HPDE6-E6E7 (cell line): Measurements from ENCODE around the gene LRCH4.
"Not testable (repeated sequence)": the region's sequence is repeated elsewhere in the genome, so short reads cannot be mapped to it uniquely, and the experiment has no call there.

Experiments
- DNase-seq: peaks from one replicate; pipeline ENCODE4 v3.0.0; 2011; ENCODE audit warnings: missing footprints; ENCODE audit errors: extremely low spot score

LRCH4 gene

DNA sequence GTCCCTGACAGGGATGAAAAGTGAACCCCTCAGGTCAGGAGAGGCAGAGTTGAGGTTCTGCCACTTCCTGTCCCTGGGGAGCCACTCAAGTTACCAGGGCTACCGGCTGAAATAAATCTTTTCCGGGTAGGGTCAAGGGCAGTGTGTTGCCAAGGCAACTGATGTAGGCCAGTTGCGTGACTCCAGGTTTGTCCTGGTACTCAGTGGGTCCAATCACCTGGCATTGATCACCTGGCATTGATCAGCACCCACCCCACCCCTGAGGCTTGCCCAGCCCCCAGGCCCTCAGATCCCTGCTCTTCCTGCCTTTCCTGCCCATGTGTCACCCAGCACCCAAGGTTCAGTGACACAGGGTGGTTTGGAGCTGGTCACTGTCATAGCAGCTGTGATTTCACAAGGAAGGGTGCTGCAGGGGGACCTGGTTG, 18.2 kb downstream of the LRCH4 start:
- DNase-seq, result no peak

GRCh38 chr7:100567031-100567730, 18.7 kb downstream of the LRCH4 start:
- no peak for DNase-seq

- no peak for DNase-seq
Observed at GRCh38 chr7:100566018-100566531, 19.9 kb downstream of the LRCH4 start.

- no peak for DNase-seq
Observed at GRCh38 chr7:100565133-100565571, 20.8 kb downstream of the LRCH4 start.

DNA sequence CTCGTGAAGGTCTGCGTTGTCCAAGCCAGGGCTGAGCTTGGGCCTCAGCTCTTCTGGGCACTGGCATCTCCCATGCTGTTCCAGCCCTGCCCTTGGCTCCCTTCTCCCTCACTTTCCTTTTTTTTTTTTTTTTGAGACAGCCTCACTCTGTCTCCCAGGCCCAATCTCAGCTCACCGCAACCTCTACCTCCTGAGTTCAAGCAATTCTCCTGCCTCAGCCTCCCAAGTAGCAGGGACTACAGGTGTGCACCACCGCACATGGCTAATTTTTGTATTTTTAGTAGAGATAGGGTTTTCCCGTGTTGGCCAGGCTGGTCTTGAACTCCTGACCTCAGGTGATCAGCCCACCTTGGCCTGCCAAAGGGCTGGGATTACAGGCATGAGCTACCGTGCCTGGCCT, 21.5 kb downstream of the LRCH4 start:
- not testable (repeated sequence) for DNase-seq

DNA sequence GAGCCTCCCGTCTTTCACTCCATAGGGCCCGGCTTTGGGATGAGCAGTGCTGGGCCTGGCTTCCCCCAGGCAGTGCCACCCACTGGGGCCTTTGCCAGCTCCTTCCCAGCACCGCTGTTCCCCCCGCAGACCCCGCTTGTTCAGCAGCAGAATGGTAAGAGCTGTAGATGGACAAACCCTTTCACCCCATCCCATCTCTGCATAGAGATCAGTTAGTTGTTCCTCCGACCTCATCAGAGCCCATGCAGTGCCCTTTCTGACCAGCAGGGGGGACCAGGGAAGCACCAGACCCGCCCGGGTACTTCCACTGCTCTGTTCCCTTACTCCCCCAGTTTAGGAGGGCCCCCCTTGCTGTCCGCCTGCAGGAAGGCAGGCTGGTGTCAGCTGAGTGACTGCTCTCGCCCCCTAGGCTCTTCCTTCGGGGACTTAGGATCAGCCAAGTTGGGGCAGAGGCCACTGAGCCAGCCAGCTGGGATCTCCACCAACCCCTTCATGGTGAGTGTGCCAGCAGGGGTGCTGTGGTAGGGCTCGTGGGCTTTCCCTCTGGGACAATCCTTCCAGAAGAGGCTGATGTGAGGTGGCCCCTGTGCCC, 22.0 kb downstream of the LRCH4 start:
- peak; percentile 63 for DNase-seq

DNA sequence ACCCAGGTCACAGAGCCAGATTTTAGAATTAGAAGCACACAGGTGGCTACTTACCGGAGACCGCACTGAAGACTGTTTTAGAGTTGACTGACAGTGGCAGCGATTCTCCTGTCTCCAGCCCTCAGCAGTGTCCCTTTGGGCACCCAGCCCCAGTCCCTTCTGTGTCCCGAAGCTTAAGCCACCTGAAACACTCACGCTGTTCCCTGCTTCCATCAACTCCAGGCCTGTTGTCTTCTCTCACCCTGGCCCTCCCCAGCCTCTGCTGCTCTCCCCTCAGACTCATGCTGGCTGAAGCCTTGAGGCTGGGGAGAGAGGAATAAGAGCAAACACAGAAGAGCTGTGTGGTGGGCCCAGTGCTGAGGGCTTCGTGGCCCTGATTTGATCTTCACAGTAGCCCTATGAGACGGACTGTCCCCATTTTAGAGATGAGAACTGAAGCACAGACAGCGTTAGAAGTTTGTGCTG, 22.8 kb downstream of the LRCH4 start:
- no peak for DNase-seq

DNA sequence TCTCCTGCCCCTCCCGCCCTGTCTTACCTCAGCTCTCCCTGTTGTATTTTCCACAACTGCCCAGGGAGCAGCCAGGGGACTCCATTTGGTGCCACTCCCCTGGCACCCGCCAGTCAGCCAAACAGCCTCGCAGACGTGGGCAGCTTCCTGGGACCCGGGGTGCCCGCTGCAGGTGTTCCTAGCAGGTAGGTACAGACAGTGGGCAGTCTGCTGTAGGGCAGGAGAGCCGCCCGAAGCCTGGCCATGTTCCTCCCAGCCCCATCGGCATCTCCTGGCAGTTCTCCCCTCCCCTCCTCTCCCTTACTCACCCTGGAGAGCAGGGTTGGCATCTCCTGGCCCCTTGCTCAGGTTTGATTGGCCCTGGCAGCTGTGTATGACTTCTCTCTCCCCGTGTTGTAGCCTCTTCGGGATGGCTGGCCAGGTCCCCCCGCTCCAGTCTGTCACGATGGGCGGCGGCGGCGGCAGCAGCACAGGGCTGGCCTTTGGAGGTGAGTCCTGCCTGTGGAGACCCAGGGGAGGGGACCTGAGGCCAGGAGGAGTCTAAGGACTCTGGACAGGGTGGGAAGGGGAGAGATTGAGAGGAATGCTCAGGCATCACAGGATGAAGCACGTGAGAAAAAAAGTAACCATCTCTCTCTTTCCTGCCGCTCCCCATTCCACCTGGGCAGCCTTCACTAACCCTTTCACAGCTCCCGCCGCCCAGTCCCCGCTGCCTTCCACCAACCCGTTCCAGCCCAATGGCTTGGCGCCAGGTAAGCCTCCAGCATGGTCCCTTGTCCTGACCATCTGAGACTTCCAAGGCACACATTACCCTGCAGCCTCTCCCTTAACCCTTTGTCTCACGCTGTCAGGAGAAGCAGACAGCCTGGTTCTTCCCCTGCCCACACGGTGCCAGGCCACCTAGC, 23.5 kb downstream of the LRCH4 start:
- DNase-seq, result no peak

GRCh38 chr7:100561491-100562194, 24.3 kb downstream of the LRCH4 start:
- no peak for DNase-seq

GRCh38 chr7:100559127-100559526, 26.8 kb downstream of the LRCH4 start:
- no peak for DNase-seq

GRCh38 chr7:100556541-100556940, 29.4 kb downstream of the LRCH4 start:
- DNase-seq, result no peak

GRCh38 chr7:100555701-100556100, 30.2 kb downstream of the LRCH4 start:
- DNase-seq, result no peak

DNA sequence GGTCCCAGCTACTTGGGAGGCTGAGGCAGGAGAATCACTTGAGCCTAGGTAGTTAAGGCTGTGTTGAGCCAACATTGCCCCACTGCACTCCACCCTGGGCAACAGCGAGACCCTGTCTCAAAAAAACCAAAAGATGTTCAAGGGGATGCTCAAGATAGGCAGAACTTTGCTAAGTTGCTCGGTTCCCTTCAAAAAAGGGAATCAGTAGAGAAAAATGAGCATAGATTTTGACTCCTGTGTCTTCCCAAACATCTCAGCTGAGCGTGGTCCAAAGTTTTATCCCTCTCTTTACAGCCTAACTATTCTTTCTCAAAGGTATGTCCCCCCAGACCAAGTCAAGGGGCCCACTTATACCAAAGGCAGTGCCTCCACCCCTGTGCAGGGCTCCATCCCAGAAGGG, 32.9 kb downstream of the LRCH4 start:
- no peak for DNase-seq

DNA sequence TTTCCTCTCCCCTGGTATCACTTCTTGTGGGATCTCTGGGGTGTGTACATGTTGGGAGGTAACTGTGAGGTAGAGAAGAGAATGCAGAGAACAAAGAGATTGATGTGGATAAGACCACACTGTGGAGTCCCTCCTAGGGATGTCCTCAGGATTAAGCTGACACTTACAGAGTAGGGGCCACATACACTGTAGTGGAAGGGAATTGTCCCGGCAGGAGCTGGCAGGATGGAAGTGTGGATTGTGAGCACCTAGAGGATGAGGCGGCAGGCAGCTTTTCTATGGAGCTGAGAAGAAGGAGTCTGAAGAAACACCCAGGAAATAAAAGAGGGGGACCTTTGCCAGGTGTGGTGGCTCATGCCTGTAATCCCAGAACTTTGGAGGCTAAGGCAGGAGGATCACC, 33.4 kb downstream of the LRCH4 start:
- DNase-seq, result no peak

DNA sequence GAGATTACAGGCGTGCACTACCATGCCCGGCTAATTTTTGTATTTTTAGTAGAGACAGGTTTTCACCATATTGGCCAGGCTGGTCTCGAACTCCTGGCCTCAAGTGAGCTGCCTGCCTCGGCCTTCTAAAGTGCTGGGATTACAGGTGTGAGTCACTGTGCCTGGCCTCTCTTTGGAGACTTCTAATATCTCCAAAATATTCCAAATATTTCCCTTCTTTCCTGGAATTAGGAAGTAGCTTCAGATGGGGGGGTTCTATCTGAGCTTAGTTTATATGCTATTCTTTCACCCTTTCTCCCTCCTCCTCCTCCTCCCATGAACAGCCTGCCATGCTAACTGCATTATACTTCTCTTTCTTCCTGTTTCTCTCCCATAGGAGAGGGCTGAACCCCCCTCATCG, 37.5 kb downstream of the LRCH4 start:
- DNase-seq, result not testable (repeated sequence)

DNA sequence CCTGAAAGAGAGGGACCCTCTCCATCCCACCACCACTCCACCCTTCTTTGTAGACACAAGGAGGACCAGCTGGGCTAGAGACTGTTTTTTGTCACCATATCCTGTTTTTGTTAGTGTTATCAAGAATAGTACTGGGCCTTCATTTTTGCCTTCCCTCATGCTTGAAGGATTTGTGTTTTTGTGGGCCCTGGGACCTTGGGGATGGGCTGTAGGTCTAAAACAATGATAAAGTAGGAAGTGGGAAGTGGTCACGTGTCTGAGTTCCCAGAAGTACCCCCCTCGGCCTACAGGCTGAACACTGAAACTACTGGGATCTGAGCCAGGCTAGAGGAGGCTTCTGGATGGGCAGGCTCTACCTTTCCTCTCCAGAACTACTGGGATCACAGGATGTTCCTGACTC, 38.1 kb downstream of the LRCH4 start:
- DNase-seq, result no peak

DNA sequence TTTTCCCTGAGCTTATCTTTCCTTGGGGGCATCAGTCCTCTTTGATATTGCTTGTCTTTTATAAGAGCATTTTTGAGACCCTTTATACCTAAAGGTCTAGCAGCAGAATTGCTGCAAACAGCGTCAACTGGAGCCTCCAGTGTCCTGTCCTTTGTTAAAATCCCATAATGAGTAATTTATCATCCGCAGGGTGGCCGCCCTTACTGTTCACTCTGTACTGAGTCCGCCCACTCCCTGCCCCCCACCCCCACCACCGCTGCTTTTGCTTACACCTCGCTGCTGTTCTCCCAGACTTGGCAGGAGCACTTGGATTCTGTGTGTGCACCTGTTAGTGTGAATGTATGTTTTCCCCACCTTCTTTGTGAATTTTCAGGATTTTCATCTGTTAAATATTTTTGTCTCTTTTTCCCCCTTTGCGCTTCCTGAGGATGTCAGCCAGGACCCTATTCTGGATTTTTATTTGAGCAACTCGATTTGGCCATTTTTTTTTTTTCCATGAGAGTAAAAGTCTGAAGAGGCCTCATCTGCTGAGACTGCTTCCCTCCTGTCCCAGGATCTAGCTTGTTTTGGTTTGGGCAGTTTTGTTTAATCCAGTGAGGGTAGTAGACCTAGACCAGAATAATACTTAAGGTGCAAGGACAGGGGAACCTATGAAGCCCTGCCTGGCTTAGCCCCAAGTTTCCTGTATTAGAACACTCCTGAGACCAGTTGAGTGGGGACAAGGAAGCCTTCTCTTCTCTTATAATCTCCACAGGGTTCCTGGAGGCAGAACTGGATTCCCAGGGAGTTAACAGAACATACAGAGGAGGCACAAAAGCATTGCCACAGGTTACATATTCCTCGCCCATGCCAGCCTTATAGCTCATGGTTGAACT, 38.8 kb downstream of the LRCH4 start:
- no peak for DNase-seq

DNA sequence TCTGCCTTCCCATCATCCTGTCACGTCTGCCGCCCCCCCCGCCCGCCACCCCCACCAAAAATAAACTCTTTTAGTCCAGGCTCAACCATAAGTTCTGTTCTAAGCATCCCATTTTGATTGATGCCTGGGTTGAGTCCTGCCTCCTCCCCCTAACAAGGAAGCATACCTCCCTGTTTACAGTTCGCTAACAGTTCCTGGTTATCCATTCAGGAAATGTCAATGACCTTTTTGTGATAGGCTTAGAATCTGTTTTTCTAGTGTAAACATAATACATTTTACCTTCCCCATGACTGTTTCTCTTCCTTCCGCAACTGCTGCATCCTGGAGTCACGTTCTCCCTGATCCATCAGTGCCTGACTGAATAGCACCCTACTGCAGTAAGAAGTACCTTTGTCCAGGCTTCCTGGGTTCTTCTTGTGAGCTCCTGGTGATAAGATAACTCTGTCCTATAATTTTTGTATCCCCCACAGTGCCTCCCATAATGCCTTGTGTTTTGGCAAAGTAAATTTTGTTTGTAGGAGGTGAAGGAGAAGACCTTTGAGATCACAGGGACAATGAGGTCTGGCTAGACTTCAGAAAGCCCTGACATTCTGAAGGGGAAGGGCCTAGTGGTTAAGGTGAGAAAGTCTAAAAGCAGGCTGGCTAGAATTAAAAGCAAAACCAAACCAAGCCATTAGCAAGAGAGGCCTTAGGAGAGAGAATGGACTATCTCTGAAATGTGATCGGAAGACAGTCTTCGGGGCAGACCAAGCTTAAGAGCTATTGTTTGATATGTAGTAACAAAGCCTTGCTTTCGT, 39.6 kb downstream of the LRCH4 start:
- no peak for DNase-seq

DNA sequence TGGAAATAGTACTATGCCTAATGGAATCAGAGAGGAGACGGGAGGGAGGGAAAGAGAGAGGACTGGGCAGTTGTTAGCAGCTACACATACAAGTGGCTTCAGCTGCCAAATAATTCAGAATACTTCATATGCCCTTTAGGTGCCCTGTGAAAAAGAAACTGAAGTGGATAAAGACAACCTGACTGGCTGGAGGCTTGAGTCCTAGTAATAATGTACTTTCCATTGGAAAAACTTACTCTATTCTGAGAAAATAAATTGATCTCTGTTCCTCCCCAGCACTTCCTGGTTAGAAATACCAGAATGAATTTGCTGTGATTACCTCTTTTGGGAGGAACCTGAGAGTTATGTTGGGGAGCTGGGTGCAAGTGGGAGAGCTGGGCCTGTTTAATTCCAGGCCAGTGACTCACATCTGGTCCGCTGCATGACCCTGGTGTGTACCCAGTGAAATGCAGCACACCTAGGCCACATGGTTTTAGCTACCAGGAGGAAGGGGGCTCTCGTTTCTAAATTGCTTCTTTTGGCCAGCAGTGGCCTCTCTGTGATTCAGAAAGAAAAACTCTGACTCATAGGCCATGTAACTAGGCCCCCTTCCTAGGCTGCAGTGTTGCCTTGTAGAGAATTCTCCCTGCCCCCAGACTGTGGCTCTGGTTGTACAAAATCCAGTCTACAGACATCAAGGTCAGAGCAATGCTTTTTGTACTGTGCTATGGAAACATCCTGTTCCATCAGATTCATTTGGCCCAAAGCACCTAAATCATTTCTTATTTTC, 40.4 kb downstream of the LRCH4 start:
- DNase-seq, result peak; percentile 90
